IPS-NIHi7 (cell line): ENCODE results near the gene MICAL2.

Source experiments
- DNase-seq: peaks from one replicate; pipeline ENCODE4 v3.0.0; 2012; ENCODE audit warnings: mixed read lengths; ENCODE audit errors: extremely low spot score

The MICAL2 gene

GRCh38 chr11:12156301-12157140 lies 46.1 kb downstream of the MICAL2 start:
- no peak for DNase-seq

GRCh38 chr11:12157241-12157661 lies 46.9 kb downstream of the MICAL2 start:
- no peak for DNase-seq

GRCh38 chr11:12158909-12159308 lies 48.5 kb downstream of the MICAL2 start:
- no peak for DNase-seq

- no peak for DNase-seq
Measured at GRCh38 chr11:12159351-12160099, 49.1 kb downstream of the MICAL2 start.

- no peak for DNase-seq
Measured at GRCh38 chr11:12160231-12160630, 49.8 kb downstream of the MICAL2 start.

GRCh38 chr11:12160680-12161079 lies 50.3 kb downstream of the MICAL2 start:
- DNase-seq: no peak

GRCh38 chr11:12161137-12161536 lies 50.7 kb downstream of the MICAL2 start:
- DNase-seq: no peak

- DNase-seq: no peak
Measured at GRCh38 chr11:12161603-12162350, 51.4 kb downstream of the MICAL2 start.

- no peak for DNase-seq
Measured at GRCh38 chr11:12162652-12163051, 52.3 kb downstream of the MICAL2 start.

GRCh38 chr11:12163181-12163941 lies 53.0 kb downstream of the MICAL2 start:
- DNase-seq: no peak

- DNase-seq: no peak
Measured at GRCh38 chr11:12164061-12165014, 53.9 kb downstream of the MICAL2 start.

GRCh38 chr11:12165237-12165875 lies 55.0 kb downstream of the MICAL2 start:
- no peak for DNase-seq

- DNase-seq: no peak
Measured at GRCh38 chr11:12166299-12167060, 56.1 kb downstream of the MICAL2 start.

- no peak for DNase-seq
Measured at GRCh38 chr11:12167061-12168000, 56.9 kb downstream of the MICAL2 start.

- no peak for DNase-seq
Measured at GRCh38 chr11:12168114-12168513, 57.7 kb downstream of the MICAL2 start.

GRCh38 chr11:12169822-12170221 lies 59.4 kb downstream of the MICAL2 start:
- DNase-seq: no peak

GRCh38 chr11:12170501-12170900 lies 60.1 kb downstream of the MICAL2 start:
- DNase-seq: no peak

- no peak for DNase-seq
Measured at GRCh38 chr11:12170984-12171383, 60.6 kb downstream of the MICAL2 start.
